GF-D8 (cell line): ENCODE results near the gene SHMT1.
A peak's percentile ranks its signal among the peaks of the same experiment; 100 is the strongest.
"Not testable (repeated sequence)": the region's sequence is repeated elsewhere in the genome, so short reads cannot be mapped to it uniquely, and the experiment has no call there.

Experiments used
- DNase-seq: peaks from one replicate; lab custom pipeline; 2025; lab: John Stamatoyannopoulos, UW

Gene SHMT1

GRCh38 chr17:18326039-18326438 is 37.3 kb downstream of the SHMT1 start:
- no peak for DNase-seq

GRCh38 chr17:18324140-18325050 is 39.0 kb downstream of the SHMT1 start:
- DNase-seq: no peak

GRCh38 chr17:18323507-18324139 is 39.7 kb downstream of the SHMT1 start:
- no peak for DNase-seq

- DNase-seq: no peak
Observed at GRCh38 chr17:18323007-18323406, 40.3 kb downstream of the SHMT1 start.

GRCh38 chr17:18322522-18322921 is 40.8 kb downstream of the SHMT1 start:
- no peak for DNase-seq

- no peak for DNase-seq
Observed at GRCh38 chr17:18321309-18321708, 42.0 kb downstream of the SHMT1 start.

- no peak for DNase-seq
Observed at GRCh38 chr17:18320301-18320700, 43.0 kb downstream of the SHMT1 start.

GRCh38 chr17:18319604-18320256 is 43.6 kb downstream of the SHMT1 start:
- no peak for DNase-seq

- DNase-seq: no peak
Observed at GRCh38 chr17:18318771-18319450, 44.4 kb downstream of the SHMT1 start.

GRCh38 chr17:18318117-18318516 is 45.2 kb downstream of the SHMT1 start:
- DNase-seq: no peak

GRCh38 chr17:18315961-18316360 is 47.4 kb downstream of the SHMT1 start:
- DNase-seq: no peak

GRCh38 chr17:18315562-18315922 is 47.8 kb downstream of the SHMT1 start:
- peak; percentile 42 for DNase-seq

GRCh38 chr17:18314731-18315561 is 48.4 kb downstream of the SHMT1 start, which contains the start of the genes SMCR8 and TOP3A:
Gene SMCR8 (plus strand): TSS chr17:18315293. CDS start chr17:18315790, 497 bp downstream.
Gene TOP3A (minus strand): TSS chr17:18314994. CDS start chr17:18314778, 216 bp downstream.
- DNase-seq: peak; percentile 81

GRCh38 chr17:18314059-18314730 is 49.2 kb downstream of the SHMT1 start:
- DNase-seq: no peak

GRCh38 chr17:18309202-18309601 is 54.1 kb downstream of the SHMT1 start:
- no peak for DNase-seq

GRCh38 chr17:18303206-18303605 is 60.1 kb downstream of the SHMT1 start:
- not testable (repeated sequence) for DNase-seq

GRCh38 chr17:18300725-18301480 is 62.4 kb downstream of the SHMT1 start:
- no peak for DNase-seq

- DNase-seq: not testable (repeated sequence)
Observed at GRCh38 chr17:18298061-18298460, 65.3 kb downstream of the SHMT1 start.

GRCh38 chr17:18291718-18292540 is 71.4 kb downstream of the SHMT1 start:
- no peak for DNase-seq
